22Rv1 (cell line): ENCODE measurements around the gene TIAM2.

Experiments
- ZFX ChIP-seq: fragments of 450-650 bp; IDR thresholded peaks from 2 replicates; pipeline ENCODE4 v1.6.1; 2017; ENCODE audit warnings: antibody characterized with exemption, borderline replicate concordance
- TF ChIP-seq, protein P1 (sequence below): fragments of 450-650 bp; IDR thresholded peaks from 2 replicates; pipeline ENCODE4 v1.5.1; 2017; ENCODE audit warnings: mild to moderate bottlenecking

DNA sequence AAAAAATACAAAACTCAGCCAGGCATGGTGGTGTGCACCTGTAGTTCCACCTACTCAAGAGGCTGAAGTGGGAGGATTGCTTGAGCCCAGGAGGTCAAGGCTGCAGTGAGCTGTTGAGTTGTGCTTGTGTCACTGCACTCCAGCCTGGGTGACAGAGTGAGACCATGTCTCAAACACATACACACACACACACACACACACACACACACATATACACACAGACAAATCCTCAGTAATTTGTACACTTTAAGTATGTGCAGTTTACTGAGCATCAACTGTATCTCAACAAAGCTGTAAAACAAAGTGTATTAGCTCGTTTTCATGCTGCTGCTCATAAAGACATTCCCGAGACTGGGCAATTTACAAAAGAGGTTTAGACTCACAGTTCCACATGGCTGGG, 311.8 kb downstream of the TIAM2 start:
- TF ChIP-seq, protein P1, sequence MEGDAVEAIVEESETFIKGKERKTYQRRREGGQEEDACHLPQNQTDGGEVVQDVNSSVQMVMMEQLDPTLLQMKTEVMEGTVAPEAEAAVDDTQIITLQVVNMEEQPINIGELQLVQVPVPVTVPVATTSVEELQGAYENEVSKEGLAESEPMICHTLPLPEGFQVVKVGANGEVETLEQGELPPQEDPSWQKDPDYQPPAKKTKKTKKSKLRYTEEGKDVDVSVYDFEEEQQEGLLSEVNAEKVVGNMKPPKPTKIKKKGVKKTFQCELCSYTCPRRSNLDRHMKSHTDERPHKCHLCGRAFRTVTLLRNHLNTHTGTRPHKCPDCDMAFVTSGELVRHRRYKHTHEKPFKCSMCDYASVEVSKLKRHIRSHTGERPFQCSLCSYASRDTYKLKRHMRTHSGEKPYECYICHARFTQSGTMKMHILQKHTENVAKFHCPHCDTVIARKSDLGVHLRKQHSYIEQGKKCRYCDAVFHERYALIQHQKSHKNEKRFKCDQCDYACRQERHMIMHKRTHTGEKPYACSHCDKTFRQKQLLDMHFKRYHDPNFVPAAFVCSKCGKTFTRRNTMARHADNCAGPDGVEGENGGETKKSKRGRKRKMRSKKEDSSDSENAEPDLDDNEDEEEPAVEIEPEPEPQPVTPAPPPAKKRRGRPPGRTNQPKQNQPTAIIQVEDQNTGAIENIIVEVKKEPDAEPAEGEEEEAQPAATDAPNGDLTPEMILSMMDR = no peak
- TF ChIP-seq ZFX = no peak
